ENCODE data around the gene PIAS1. TPM values are rescaled to one million over a fixed set of nuclear protein-coding genes. Genes with fewer than 3 reads are reported as not detected.
A peak's percentile ranks its signal among the peaks of the same experiment; 100 is the strongest.

The PIAS1 gene
- total and polyA plus RNA-seq, 9 of the 15 experiments (the other 6 are each of a cell fraction or from before 2014, with no cell fraction given) = 18.0 to 59.1 (median 28.5) TPM

GRCh38 chr15:68053701-68054627, at the start of gene PIAS1 (continued):
- TF ChIP-seq HOMEZ (CRISPR knock-in tag; IDR thresholded peaks at IDR 0.05) = no peak
- TF ChIP-seq SMARCB1 (IDR thresholded peaks at IDR 0.05; ENCODE audit: insufficient read length, low read depth) = no peak
- TF ChIP-seq BRF1 (IDR thresholded peaks at IDR 0.05; ENCODE audit: borderline replicate concordance, extremely low read depth, insufficient read length) = no peak
- TF ChIP-seq ESRRB (CRISPR knock-in tag; IDR thresholded peaks at IDR 0.05; ENCODE audit: borderline replicate concordance) = no peak
- no peak; a peak in 1 of 4 replicates for TF ChIP-seq ARNT (IDR thresholded peaks at IDR 0.05)
- no peak for TF ChIP-seq ZNF785 (CRISPR knock-in tag; IDR thresholded peaks at IDR 0.05)
- TF ChIP-seq MCM3 (IDR thresholded peaks at IDR 0.05) = no peak
- TF ChIP-seq NCOA2 (IDR thresholded peaks at IDR 0.05; ENCODE audit: partially characterized antibody in 2 of 2) = no peak
- 0 out of 2 replicates have a peak, but pooled peaks have one; percentile 15 for TF ChIP-seq JUND (IDR thresholded peaks at IDR 0.05; ENCODE audit: borderline replicate concordance, low read depth, low read length)
- TF ChIP-seq JUND (tag; IDR thresholded peaks at IDR 0.05; ENCODE audit: borderline replicate concordance, low read depth, low read length) = no peak
- peak; percentile 57 for TF ChIP-seq KDM5B (IDR thresholded peaks at IDR 0.05; ENCODE audit: insufficient replicate concordance, low read depth, low read length)
- no peak for TF ChIP-seq RFX5 (IDR thresholded peaks at IDR 0.05; ENCODE audit: low read depth, low read length)
- no peak for TF ChIP-seq ZNF707 (CRISPR knock-in tag; conservative IDR thresholded peaks at IDR 0.05)
- no peak for TF ChIP-seq SMC3 (conservative IDR thresholded peaks at IDR 0.05; ENCODE audit: insufficient read depth, low read depth, low read length)
- no peak for TF ChIP-seq SMARCC2 (IDR thresholded peaks at IDR 0.05; ENCODE audit: low read depth)
- TF ChIP-seq REST (IDR thresholded peaks at IDR 0.05; ENCODE audit: borderline replicate concordance) = no peak
- TF ChIP-seq REST (CRISPR knock-in tag; IDR thresholded peaks at IDR 0.05; ENCODE audit: low read depth) = no peak
- no peak for TF ChIP-seq CBX1 (IDR thresholded peaks at IDR 0.05; ENCODE audit: low read depth)
- TF ChIP-seq NFIC (IDR thresholded peaks at IDR 0.05) = peak; percentile 28; the same call in 1 of the 2 replicates

All from K562 (cell line).